PC-9 (cell line): ENCODE measurements around the gene ST7. TPM values are rescaled to one million over a fixed set of nuclear protein-coding genes. Genes with fewer than 3 reads are reported as not detected.

Experiments used
- BruUV-seq: library from RNA; stranded (reverse); fragments of 400-500 nt; replicated peaks from 2 replicates; lab custom pipeline; 2021; lab: Mats Ljungman, UMichigan
- CTCF ChIA-PET: fragments of 300-600 bp; sonication (Branson Sonifier 250); formaldehyde crosslinking; loops from one replicate; lab custom pipeline; 2022; ENCODE audit warnings: antibody characterized with exemption; lab: Charles Lee
- POLR2A ChIA-PET: fragments of 300-600 bp; sonication (Branson Sonifier 250); formaldehyde crosslinking; loops from one replicate; lab custom pipeline; 2022; ENCODE audit warnings: antibody characterized with exemption; ENCODE audit not compliant: unreplicated experiment; lab: Charles Lee
- DNase-seq, 2 experiments: peaks; one replicate each; pipeline versions ENCODE4 v3.0.0 to v3.0.0-alpha.2; 2015 to 2022; ENCODE audit warnings: mixed read lengths in 1 of 2
- H2AFZ ChIP-seq: fragments of 200-600 bp; sonication (generic); 2 replicates; pipeline ENCODE4 v1.8.1; 2017; ENCODE audit warnings: antibody characterized with exemption
- H3F3A ChIP-seq: fragments of 200-600 bp; sonication (generic); 2 replicates; pipeline ENCODE4 v1.8.1; 2017; ENCODE audit warnings: antibody characterized with exemption, mild to moderate bottlenecking, low read depth; ENCODE audit not compliant: insufficient read depth
- H3K27ac ChIP-seq: fragments of 200-600 bp; sonication (generic); 2 replicates; pipeline ENCODE4 v1.6.1; 2016; ENCODE audit warnings: mixed run types
- H3K27me3 ChIP-seq: fragments of 200-600 bp; sonication (generic); 2 replicates; pipeline ENCODE4 v1.6.1; 2016; ENCODE audit warnings: low read depth, mixed run types; ENCODE audit not compliant: insufficient read depth
- H3K36me3 ChIP-seq: fragments of 200-600 bp; sonication (generic); 2 replicates; pipeline ENCODE4 v1.6.1; 2016; ENCODE audit warnings: low read depth, mixed run types
- H3K4me1 ChIP-seq: fragments of 200-600 bp; sonication (generic); replicated peaks from 2 replicates; pipeline ENCODE4 v1.6.1; 2016; ENCODE audit warnings: mixed run types; ENCODE audit not compliant: insufficient read depth
- H3K4me2 ChIP-seq: fragments of 200-600 bp; sonication (generic); 2 replicates; pipeline ENCODE4 v1.6.1; 2017; ENCODE audit warnings: mixed run types
- H3K4me3 ChIP-seq: fragments of 200-600 bp; sonication (generic); 2 replicates; pipeline ENCODE4 v1.6.1; 2016; ENCODE audit warnings: mixed run types
- H3K79me2 ChIP-seq: fragments of 200-600 bp; sonication (generic); 2 replicates; pipeline ENCODE4 v1.6.1; 2017; ENCODE audit warnings: low read depth, mixed run types
- H3K9me2 ChIP-seq: fragments of 200-600 bp; sonication (generic); 2 replicates; pipeline ENCODE4 v1.8.1; 2017; ENCODE audit warnings: mild to moderate bottlenecking; ENCODE audit not compliant: insufficient read depth
- H3K9me3 ChIP-seq: fragments of 200-600 bp; sonication (generic); 2 replicates; pipeline ENCODE4 v1.8.1; 2016; ENCODE audit warnings: low read depth; ENCODE audit not compliant: insufficient read depth
- H4K20me1 ChIP-seq: fragments of 200-600 bp; sonication (generic); 2 replicates; pipeline ENCODE4 v1.8.1; 2017; ENCODE audit not compliant: insufficient read depth
- CTCF ChIP-seq: fragments of 200-600 bp; sonication (generic); conservative IDR thresholded peaks from 2 replicates; pipeline ENCODE4 v1.6.1; 2017; ENCODE audit warnings: mixed run types, antibody characterized with exemption, mild to moderate bottlenecking, moderate library complexity
- EZH2 ChIP-seq: fragments of 200-600 bp; sonication (generic); IDR thresholded peaks from 2 replicates; pipeline ENCODE4 v1.8.0; 2017; ENCODE audit warnings: antibody characterized with exemption, low read depth
- intact Hi-C: fragments of 100-400 bp; cut with micrococcal nuclease; formaldehyde crosslinking; loops from one replicate; pipeline ENCODE4 v1.10.0; 2022; ENCODE audit not compliant: unreplicated experiment
- total RNA-seq: library from RNA; stranded (reverse); gene quantifications from 2 replicates; pipeline ENCODE4 v1.2.3, GENCODE V29; 2021

The ST7 gene
- total RNA-seq, 1 experiment from 2014 or later: 25.8 TPM

- DNase-seq: no peak
- Histone ChIP-seq H3K36me3 (no peaks in the 10 kb centered on the region), H3K27me3 (no peaks in the 10 kb centered on the region), H3K27ac (no peak overlapping the region), H3K9me2 (no peaks in the 10 kb centered on the region), H3F3A (peaks cover 5% of the 10 kb centered on the region), H3K4me3 (no peak overlapping the region), H3K4me2 (no peak overlapping the region), H3K4me1 (peaks cover 6% of the 10 kb centered on the region), H3K79me2 (no peaks in the 10 kb centered on the region), H4K20me1 (no peaks in the 10 kb centered on the region), H2AFZ (no peak overlapping the region), H3K9me3 (0 out of 2 replicates have a peak, but pooled peaks cover 3% of the 10 kb centered on the region)
- intact Hi-C loops: loop anchor here (10.0 kb wide), 1 partner anchor 783 kb away; no protein-coding TSS in a partner anchor
- CTCF ChIA-PET: interaction anchor here (0.6 kb wide), 1 partner anchor 649 kb away, joined by 3 read pairs; no protein-coding TSS in a partner anchor
- POLR2A ChIA-PET: no interaction called here
- no peak for TF ChIP-seq EZH2
- no TSS peak for BruUV-seq
Measured at GRCh38 chr7:117137868-117138267, 184.6 kb downstream of the ST7 start.

GRCh38 chr7:117138495-117138894, 185.2 kb downstream of the ST7 start:
- BruUV-seq: no TSS peak
- ChIA-PET POLR2A (no interaction called here), CTCF (no interaction called here)
- Histone ChIP-seq H3K27me3 (no peaks in the 10 kb centered on the region), H3K79me2 (no peaks in the 10 kb centered on the region), H3K27ac (no peak overlapping the region), H4K20me1 (no peaks in the 10 kb centered on the region), H3K4me2 (no peak overlapping the region), H3K9me2 (no peaks in the 10 kb centered on the region), H3K4me3 (no peak overlapping the region), H3K36me3 (no peaks in the 10 kb centered on the region), H3K4me1 (0 out of 2 replicates have a peak, but pooled peaks cover 4% of the 10 kb centered on the region), H3K9me3 (0 out of 2 replicates have a peak, but pooled peaks cover 3% of the 10 kb centered on the region), H2AFZ (no peak overlapping the region), H3F3A (no peaks in the 10 kb centered on the region; the same call in 1 of the 2 replicates)
- no peak for DNase-seq
- TF ChIP-seq EZH2: no peak
- TF ChIP-seq CTCF: no peak
- intact Hi-C loops: loop anchor here (10.0 kb wide), 1 partner anchor 784 kb away; no protein-coding TSS in a partner anchor

GRCh38 chr7:117138981-117139380, 185.7 kb downstream of the ST7 start:
- Histone ChIP-seq H3K27ac (no peak overlapping the region), H3K4me3 (no peak overlapping the region), H3K4me1 (0 out of 2 replicates have a peak, but pooled peaks cover 5% of the 10 kb centered on the region), H3K79me2 (no peaks in the 10 kb centered on the region), H2AFZ (no peak overlapping the region), H3K9me2 (no peaks in the 10 kb centered on the region), H3K27me3 (no peaks in the 10 kb centered on the region), H3F3A (no peaks in the 10 kb centered on the region; the same call in 1 of the 2 replicates), H4K20me1 (no peaks in the 10 kb centered on the region), H3K36me3 (no peaks in the 10 kb centered on the region), H3K4me2 (no peak overlapping the region), H3K9me3 (0 out of 2 replicates have a peak, but pooled peaks cover under 1% of the 10 kb centered on the region)
- CTCF ChIA-PET: no interaction called here
- no peak for DNase-seq
- BruUV-seq: no TSS peak
- TF ChIP-seq EZH2 (no peak), CTCF (no peak)
- intact Hi-C loops: loop anchor here (10.0 kb wide), 1 partner anchor 784 kb away; no protein-coding TSS in a partner anchor
- POLR2A ChIA-PET: no interaction called here
